Measurements from ENCODE around the gene TRNAU1AP. TPM values are rescaled to one million over a fixed set of nuclear protein-coding genes. Genes with fewer than 3 reads are reported as not detected.
"Not testable (repeated sequence)": the region's sequence is repeated elsewhere in the genome, so short reads cannot be mapped to it uniquely, and the experiment has no call there.

Gene TRNAU1AP
- polyA plus RNA-seq, 6 donors from 2014 or later: 9.8 to 30.7 (median 25.9) TPM

GRCh38 chr1:28514445-28514933 lies 38.4 kb upstream of the TRNAU1AP start:
- H3K9me3 Mint-ChIP-seq; H3K4me3 Mint-ChIP-seq; ATAC-seq (ENCODE audit: low read depth in 2 of 2); DNase-seq; H3K27me3 Mint-ChIP-seq: not testable (repeated sequence)
- Mint-ChIP-seq H3K36me3 (peaks cover 11 to 17% of the 10 kb centered on the region in 2 donors), H3K27ac (peak overlapping the region in 2 of 6 donors; percentile 12 to 27), H3K4me1 (peaks cover 38 to 59% (median 44%) of the 10 kb centered on the region in 3 donors)

- Mint-ChIP-seq H3K36me3 (no peaks in the 10 kb centered on the region), H3K9me3 (no peaks in the 10 kb centered on the region), H3K27me3 (no peaks in the 10 kb centered on the region), H3K4me3 (peak overlapping the region in 4 of 8 donors; percentile 4 to 88 (median 31)), H3K4me1 (peaks cover 24 to 40% (median 28%) of the 10 kb centered on the region in 3 donors), H3K27ac (peak overlapping the region in 4 of 6 donors; percentile 12 to 82 (median 47))
- DNase-seq: no peak
- no peak for ATAC-seq (ENCODE audit: low read depth in 2 of 2)
These were observed 36.3 kb upstream of the TRNAU1AP start for GRCh38 chr1:28516518-28516956.

DNA sequence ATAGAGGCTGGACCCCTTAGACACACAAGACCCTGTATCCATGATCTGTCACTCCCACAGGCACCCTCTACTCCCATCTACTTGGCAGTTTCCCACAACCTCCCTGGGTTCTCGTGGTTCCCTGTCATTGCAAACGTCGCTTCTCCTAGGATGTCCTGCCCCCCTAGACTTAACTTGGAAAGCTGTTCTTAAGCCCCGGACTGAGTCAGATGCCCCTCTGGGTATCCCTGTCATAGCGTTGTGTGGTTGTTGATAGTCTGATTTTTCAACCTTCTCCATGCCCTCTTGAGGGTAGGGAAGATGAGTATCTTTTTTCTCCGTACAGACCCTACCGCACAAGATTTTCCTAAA lies 35.3 kb upstream of the TRNAU1AP start:
- H3K4me3 Mint-ChIP-seq: peak overlapping the region; percentile 82 to 95 (median 90)
- no peaks in the 10 kb centered on the region for H3K36me3 Mint-ChIP-seq
- no peaks in the 10 kb centered on the region for H3K9me3 Mint-ChIP-seq
- peaks cover 19 to 30% (median 26%) of the 10 kb centered on the region in 3 donors for H3K4me1 Mint-ChIP-seq
- no peak for DNase-seq
- H3K27me3 Mint-ChIP-seq: no peaks in the 10 kb centered on the region
- peak overlapping the region; percentile 4 to 81 (median 41) for H3K27ac Mint-ChIP-seq
- no peak for ATAC-seq (ENCODE audit: low read depth in 2 of 2)

DNA sequence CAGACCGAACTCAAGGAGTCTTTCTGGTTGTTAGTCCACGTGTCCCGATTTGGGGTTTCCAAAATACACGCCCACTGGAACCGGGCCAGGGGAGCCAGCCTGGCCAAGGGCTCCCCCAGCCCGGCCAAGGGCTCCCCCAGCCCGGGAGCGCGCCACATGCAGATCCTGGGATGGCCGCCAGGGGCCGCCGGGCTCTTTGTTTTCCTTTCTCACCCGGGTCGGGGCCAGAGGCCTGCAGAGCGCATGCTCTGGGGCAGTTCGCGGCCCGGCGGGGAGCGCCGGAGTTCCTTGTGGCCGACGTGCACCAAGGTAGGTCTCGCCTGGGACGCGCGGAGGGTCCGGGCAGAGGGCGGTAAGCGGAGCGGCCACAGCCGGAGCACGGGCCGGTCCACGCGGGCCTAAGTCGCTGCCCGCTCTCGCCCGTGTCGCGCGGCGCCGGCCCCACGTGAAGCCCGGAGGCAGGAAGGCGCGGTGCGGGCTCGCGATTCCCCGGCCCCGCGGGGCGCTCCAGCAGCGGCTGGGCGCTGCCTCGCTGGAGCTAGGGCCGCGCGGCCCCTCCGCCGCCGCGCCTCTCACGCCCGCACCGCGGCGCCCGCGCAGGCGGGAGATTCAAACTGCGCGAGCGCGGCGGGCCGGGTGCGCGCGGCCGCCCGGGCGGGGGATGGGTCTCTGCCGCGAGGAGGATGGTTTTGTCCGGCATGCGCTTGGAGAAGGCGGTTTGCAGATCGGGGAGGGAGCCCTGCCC lies 34.7 kb upstream of the TRNAU1AP start:
- peak; percentile 87 for DNase-seq
- peak overlapping the region; percentile 82 to 95 (median 90) for H3K4me3 Mint-ChIP-seq
- H3K9me3 Mint-ChIP-seq: no peaks in the 10 kb centered on the region
- peak overlapping the region; percentile 69 to 95 (median 87) for H3K27ac Mint-ChIP-seq
- peaks cover 18 to 29% (median 26%) of the 10 kb centered on the region in 3 donors for H3K4me1 Mint-ChIP-seq
- H3K27me3 Mint-ChIP-seq: no peaks in the 10 kb centered on the region
- ATAC-seq (ENCODE audit: low read depth in 2 of 2): peak; percentile 84 to 86
- H3K36me3 Mint-ChIP-seq: no peaks in the 10 kb centered on the region

DNA sequence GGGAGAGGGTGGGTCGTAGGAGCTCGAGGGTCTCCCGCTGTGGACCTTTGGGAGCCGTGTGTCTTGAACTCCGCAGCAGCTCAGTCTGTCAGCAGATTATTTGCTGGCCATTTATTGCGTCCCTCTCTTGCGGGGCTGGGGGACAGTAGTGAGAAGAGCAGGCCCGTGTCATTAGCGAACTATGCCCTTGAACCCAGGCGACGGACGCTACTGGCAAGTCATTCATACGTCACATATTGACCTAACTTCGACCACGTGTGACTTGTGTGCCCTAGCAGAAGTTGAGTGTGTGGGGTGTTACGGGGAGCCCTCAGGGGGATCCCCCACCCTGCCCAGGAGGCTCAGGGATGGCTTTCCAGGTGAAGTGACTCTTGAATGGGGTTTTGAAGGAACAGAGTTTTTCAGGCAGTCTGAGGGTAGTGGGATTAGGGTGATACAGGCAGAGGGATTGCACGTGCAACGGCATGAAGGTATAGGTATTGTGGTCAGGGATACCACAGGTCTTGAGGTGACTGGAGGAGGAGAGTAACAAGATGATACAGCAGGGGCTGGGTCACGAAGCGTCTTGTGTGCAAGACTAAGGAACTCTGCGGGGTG lies 34.0 kb upstream of the TRNAU1AP start:
- H3K4me3 Mint-ChIP-seq: peak overlapping the region; percentile 82 to 95 (median 90)
- DNase-seq: peak; percentile 14
- no peaks in the 10 kb centered on the region for H3K36me3 Mint-ChIP-seq
- H3K9me3 Mint-ChIP-seq: no peaks in the 10 kb centered on the region
- peak overlapping the region in 5 of 6 donors; percentile 69 to 95 (median 88) for H3K27ac Mint-ChIP-seq
- peak; percentile 13 to 24 for ATAC-seq (ENCODE audit: low read depth in 2 of 2)
- no peaks in the 10 kb centered on the region for H3K27me3 Mint-ChIP-seq
- H3K4me1 Mint-ChIP-seq: peaks cover 18 to 29% (median 22%) of the 10 kb centered on the region in 3 donors

GRCh38 chr1:28519946-28520725 lies 32.7 kb upstream of the TRNAU1AP start:
- Mint-ChIP-seq H3K27me3 (no peaks in the 10 kb centered on the region), H3K9me3 (no peaks in the 10 kb centered on the region), H3K27ac (peak overlapping the region in 1 of 6 donors; percentile 57), H3K4me3 (peak overlapping the region; percentile 5 to 92 (median 42)), H3K4me1 (peaks cover 18 to 32% (median 22%) of the 10 kb centered on the region in 3 donors), H3K36me3 (no peaks in the 10 kb centered on the region)
- ATAC-seq (ENCODE audit: low read depth in 2 of 2) (no peak), DNase-seq (no peak)

- H3K27ac Mint-ChIP-seq: peak overlapping the region in 1 of 6 donors; percentile 82
- peak overlapping the region in 1 of 8 donors; percentile 12 for H3K4me3 Mint-ChIP-seq
- H3K27me3 Mint-ChIP-seq; ATAC-seq (ENCODE audit: low read depth in 2 of 2); H3K36me3 Mint-ChIP-seq; H3K9me3 Mint-ChIP-seq; DNase-seq: not testable (repeated sequence)
- H3K4me1 Mint-ChIP-seq: peaks cover 18 to 32% (median 22%) of the 10 kb centered on the region in 3 donors
These were observed 32.1 kb upstream of the TRNAU1AP start for GRCh38 chr1:28520796-28521195.

- H3K27ac Mint-ChIP-seq: no peak overlapping the region
- peak overlapping the region in 2 of 8 donors; percentile 16 to 25 for H3K4me3 Mint-ChIP-seq
- H3K36me3 Mint-ChIP-seq: no peaks in the 10 kb centered on the region
- H3K9me3 Mint-ChIP-seq: no peaks in the 10 kb centered on the region
- H3K4me1 Mint-ChIP-seq: peaks cover 18 to 29% (median 21%) of the 10 kb centered on the region in 3 donors
- no peak for DNase-seq
- ATAC-seq (ENCODE audit: low read depth in 2 of 2): no peak
- H3K27me3 Mint-ChIP-seq: no peaks in the 10 kb centered on the region
These were observed 31.3 kb upstream of the TRNAU1AP start for GRCh38 chr1:28521502-28522164.

DNA sequence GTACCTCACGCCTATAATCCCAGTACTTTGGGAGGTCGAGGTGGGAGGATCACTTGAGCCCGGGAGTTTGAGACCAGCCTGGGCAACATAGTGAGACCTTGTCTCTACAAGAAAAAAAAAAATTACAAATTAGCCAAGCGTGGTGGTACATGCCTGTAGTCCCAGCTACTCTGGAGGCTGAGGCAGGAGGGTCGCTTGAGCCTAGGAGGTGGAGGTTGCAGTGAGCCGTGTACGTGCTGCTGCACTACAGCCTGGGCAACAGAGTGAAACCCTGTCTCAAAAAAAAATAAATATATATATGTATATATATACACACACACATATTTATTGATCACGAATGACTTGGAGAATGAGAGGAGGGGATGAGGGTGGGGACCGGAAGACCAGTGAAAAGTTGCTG lies 30.3 kb upstream of the TRNAU1AP start:
- not testable (repeated sequence) for ATAC-seq (ENCODE audit: low read depth in 2 of 2); H3K4me3 Mint-ChIP-seq; H3K9me3 Mint-ChIP-seq; H3K27me3 Mint-ChIP-seq; DNase-seq; H3K36me3 Mint-ChIP-seq
- H3K27ac Mint-ChIP-seq: peak overlapping the region in 1 of 6 donors; percentile 1
- H3K4me1 Mint-ChIP-seq: peaks cover 14 to 24% (median 14%) of the 10 kb centered on the region in 3 donors

- not testable (repeated sequence) for H3K27ac Mint-ChIP-seq; ATAC-seq (ENCODE audit: low read depth in 2 of 2)
- peaks cover 0 to 16% (median 0%) of the 10 kb centered on the region in 3 donors for H3K4me1 Mint-ChIP-seq
These were observed 27.8 kb upstream of the TRNAU1AP start for GRCh38 chr1:28525002-28525642.

GRCh38 chr1:28526886-28527285 lies 26.0 kb upstream of the TRNAU1AP start:
- DNase-seq: no peak
- Mint-ChIP-seq H3K27me3 (no peaks in the 10 kb centered on the region), H3K9me3 (no peaks in the 10 kb centered on the region), H3K4me1 (peaks cover 0 to 11% (median 0%) of the 10 kb centered on the region in 3 donors), H3K36me3 (peaks cover 0 to 7% of the 10 kb centered on the region in 2 donors), H3K4me3 (peak overlapping the region in 1 of 8 donors; percentile 48), H3K27ac (peak overlapping the region in 1 of 6 donors; percentile 78)
- no peak for ATAC-seq (ENCODE audit: low read depth in 2 of 2)

More at GRCh38 chr1:28525002-28525642, 27.8 kb upstream of the TRNAU1AP start:
- H3K9me3 Mint-ChIP-seq, H3K4me3 Mint-ChIP-seq, DNase-seq, H3K27me3 Mint-ChIP-seq, H3K36me3 Mint-ChIP-seq: not testable (repeated sequence)

- H3K9me3 Mint-ChIP-seq: no peaks in the 10 kb centered on the region
- H3K4me1 Mint-ChIP-seq: peaks cover 0 to 2% (median 0%) of the 10 kb centered on the region in 3 donors
- H3K4me3 Mint-ChIP-seq: no peak overlapping the region
- H3K36me3 Mint-ChIP-seq: peaks cover 0 to 7% of the 10 kb centered on the region in 2 donors
- DNase-seq (no peak), ATAC-seq (ENCODE audit: low read depth in 2 of 2) (no peak)
- peak overlapping the region in 1 of 6 donors; percentile 22 for H3K27ac Mint-ChIP-seq
- H3K27me3 Mint-ChIP-seq: no peaks in the 10 kb centered on the region
These were observed 22.4 kb upstream of the TRNAU1AP start for GRCh38 chr1:28530456-28530855.
